ENCODE results near the gene DNAJC13.
A peak's percentile ranks its signal among the peaks of the same experiment; 100 is the strongest.

DNAJC13 gene

DNA sequence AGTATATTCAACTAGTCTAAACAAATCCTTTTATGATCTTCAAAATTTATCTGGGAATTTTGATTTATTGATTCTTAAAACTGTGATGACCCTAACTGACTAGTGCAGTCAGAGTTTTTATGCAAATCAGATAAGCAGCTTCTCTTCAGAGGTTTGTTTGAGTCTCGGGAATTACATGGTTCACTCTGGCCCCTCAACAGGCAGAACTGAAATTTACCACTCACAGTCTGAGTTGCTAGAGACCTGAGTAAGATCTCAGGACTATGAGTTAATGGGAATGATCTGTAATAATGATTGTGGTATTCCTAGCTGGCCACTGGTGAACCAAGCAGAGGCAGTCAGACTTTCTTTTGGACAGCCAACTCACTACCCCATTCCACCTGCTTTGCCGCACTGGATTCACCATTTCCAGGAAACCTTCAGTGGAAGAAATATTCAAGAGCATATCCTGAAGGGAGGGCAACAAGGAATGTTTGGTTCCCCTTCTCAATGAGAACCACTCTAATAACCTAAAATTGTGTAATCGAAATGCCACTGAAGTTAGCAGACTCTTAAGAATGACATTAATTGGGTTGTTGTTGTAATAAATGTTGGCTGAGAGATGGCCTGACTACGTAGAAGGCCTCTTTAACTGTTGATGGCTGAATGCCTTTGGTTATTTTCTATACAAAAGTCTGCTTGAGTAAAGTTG, 11.5 kb upstream of the DNAJC13 start:
- Histone ChIP-seq H3K27ac (ENCODE audit: low read depth, low read length) (no peak overlapping the region), H3K9me3 (ENCODE audit: control insufficient read depth, insufficient read depth, low read length) (no peaks in the 10 kb centered on the region), H3K27me3 (ENCODE audit: control insufficient read depth, insufficient read depth, low read length) (no peaks in the 10 kb centered on the region), H3K4me1 (ENCODE audit: control insufficient read depth, insufficient read depth, low read length) (no peaks in the 10 kb centered on the region), H3K36me3 (ENCODE audit: control insufficient read depth, insufficient read depth, low read length) (no peaks in the 10 kb centered on the region), H3K9ac (ENCODE audit: low read depth, low read length) (no peak overlapping the region), H3K4me3 (ENCODE audit: low read depth, low read length) (no peak overlapping the region)

DNA sequence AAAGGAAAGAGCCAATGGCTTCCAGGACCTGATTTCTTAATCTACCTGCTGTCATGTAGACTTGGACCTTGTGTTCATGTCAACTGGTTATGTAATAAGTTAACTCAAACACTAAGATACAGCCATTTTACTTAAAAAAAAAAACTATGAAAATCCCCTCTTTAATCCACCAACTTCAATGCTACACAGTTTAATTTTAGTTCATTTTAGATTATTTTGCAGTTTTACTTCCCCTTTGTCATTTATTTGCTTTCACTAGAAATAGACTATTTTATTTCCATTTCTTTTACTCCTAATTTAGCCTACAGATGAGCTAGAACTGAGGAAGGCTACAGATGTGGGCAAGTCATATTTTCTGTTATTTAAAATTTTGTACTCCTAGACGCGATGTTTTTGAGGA, 10.7 kb upstream of the DNAJC13 start:
- no peak overlapping the region for H3K27ac ChIP-seq (ENCODE audit: low read depth, low read length)
- 0 out of 2 replicates have a peak, but pooled peaks cover under 1% of the 10 kb centered on the region for H3K4me1 ChIP-seq (ENCODE audit: control insufficient read depth, insufficient read depth, low read length)
- no peaks in the 10 kb centered on the region for H3K36me3 ChIP-seq (ENCODE audit: control insufficient read depth, insufficient read depth, low read length)
- H3K9me3 ChIP-seq (ENCODE audit: control insufficient read depth, insufficient read depth, low read length): no peaks in the 10 kb centered on the region
- no peak overlapping the region for H3K9ac ChIP-seq (ENCODE audit: low read depth, low read length)
- H3K4me3 ChIP-seq (ENCODE audit: low read depth, low read length): no peak overlapping the region
- no peaks in the 10 kb centered on the region for H3K27me3 ChIP-seq (ENCODE audit: control insufficient read depth, insufficient read depth, low read length)

DNA sequence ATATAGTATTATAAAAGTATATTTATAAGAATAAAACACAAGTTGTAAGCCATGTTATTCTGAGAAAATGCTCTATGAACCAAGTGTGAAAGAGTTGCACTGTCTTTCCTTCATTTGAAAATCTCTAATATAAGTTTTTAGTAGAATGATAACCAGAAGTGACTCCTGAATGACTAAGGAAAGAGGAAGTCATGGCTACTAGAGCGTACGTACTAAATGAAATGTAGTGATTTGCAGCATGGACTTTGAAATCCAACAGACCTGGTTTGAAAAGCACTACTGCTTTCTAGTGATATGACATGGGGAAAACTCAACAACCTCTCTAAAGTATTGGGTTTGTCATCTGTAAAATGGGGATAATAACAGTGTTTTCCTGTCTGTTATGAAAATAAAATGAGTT, 10.3 kb upstream of the DNAJC13 start:
- Histone ChIP-seq H3K4me3 (ENCODE audit: low read depth, low read length) (no peak overlapping the region), H3K9ac (ENCODE audit: low read depth, low read length) (no peak overlapping the region), H3K9me3 (ENCODE audit: control insufficient read depth, insufficient read depth, low read length) (no peaks in the 10 kb centered on the region), H3K27ac (ENCODE audit: low read depth, low read length) (no peak overlapping the region), H3K4me1 (ENCODE audit: control insufficient read depth, insufficient read depth, low read length) (peaks cover 5% of the 10 kb centered on the region; the same call in 1 of the 2 replicates), H3K27me3 (ENCODE audit: control insufficient read depth, insufficient read depth, low read length) (no peaks in the 10 kb centered on the region), H3K36me3 (ENCODE audit: control insufficient read depth, insufficient read depth, low read length) (no peaks in the 10 kb centered on the region)

DNA sequence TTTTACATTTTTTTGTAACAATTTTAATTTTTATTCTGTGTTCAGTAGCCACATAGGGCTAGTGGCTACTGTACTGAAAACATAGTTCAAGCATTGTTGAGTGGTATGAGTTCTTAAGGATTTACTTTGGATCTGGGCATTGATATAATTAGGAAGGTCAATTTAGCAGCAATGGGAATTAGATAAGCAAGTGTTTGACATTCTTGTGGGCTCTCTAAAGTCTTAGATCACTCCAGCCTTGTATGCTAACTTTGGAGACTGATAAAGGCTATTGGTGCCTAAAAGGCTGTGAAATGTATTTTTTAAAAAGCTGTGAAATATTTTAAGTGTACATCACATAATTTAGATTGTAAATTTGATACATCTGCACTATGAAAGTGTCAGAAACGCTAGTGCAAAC, 2.5 kb upstream of the DNAJC13 start:
- Histone ChIP-seq H3K36me3 (ENCODE audit: control insufficient read depth, insufficient read depth, low read length) (no peaks in the 10 kb centered on the region), H3K4me1 (ENCODE audit: control insufficient read depth, insufficient read depth, low read length) (peaks cover 14% of the 10 kb centered on the region), H3K27me3 (ENCODE audit: control insufficient read depth, insufficient read depth, low read length) (no peaks in the 10 kb centered on the region), H3K9me3 (ENCODE audit: control insufficient read depth, insufficient read depth, low read length) (no peaks in the 10 kb centered on the region), H3K27ac (ENCODE audit: low read depth, low read length) (peak overlapping the region; percentile 62), H3K4me3 (ENCODE audit: low read depth, low read length) (no peak overlapping the region), H3K9ac (ENCODE audit: low read depth, low read length) (no peak overlapping the region)

DNA sequence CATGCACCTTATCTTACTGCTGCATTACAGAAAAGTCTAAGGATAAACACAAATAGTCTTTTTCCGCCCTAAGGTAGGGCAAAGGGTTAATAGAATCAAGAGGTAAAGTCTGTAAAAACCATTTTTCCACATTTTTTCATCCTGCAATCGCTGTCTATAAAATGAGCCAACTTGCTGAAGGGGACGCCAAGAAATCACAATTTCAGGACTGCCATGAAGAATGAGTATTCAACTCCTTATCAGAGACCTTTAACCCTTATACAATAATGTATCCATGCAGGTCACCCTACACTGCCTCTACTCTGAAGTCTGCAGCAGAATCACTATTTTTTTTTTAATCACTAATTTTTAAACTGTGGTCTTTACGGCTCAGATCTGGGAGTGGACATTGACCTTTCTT, 1.1 kb upstream of the DNAJC13 start:
- no peak overlapping the region for H3K27ac ChIP-seq (ENCODE audit: low read depth, low read length)
- H3K27me3 ChIP-seq (ENCODE audit: control insufficient read depth, insufficient read depth, low read length): no peaks in the 10 kb centered on the region
- H3K9ac ChIP-seq (ENCODE audit: low read depth, low read length): no peak overlapping the region
- H3K4me1 ChIP-seq (ENCODE audit: control insufficient read depth, insufficient read depth, low read length): peaks cover 14% of the 10 kb centered on the region
- no peak overlapping the region; the same call in 1 of the 2 replicates for H3K4me3 ChIP-seq (ENCODE audit: low read depth, low read length)
- H3K36me3 ChIP-seq (ENCODE audit: control insufficient read depth, insufficient read depth, low read length): no peaks in the 10 kb centered on the region
- no peaks in the 10 kb centered on the region for H3K9me3 ChIP-seq (ENCODE audit: control insufficient read depth, insufficient read depth, low read length)

DNA sequence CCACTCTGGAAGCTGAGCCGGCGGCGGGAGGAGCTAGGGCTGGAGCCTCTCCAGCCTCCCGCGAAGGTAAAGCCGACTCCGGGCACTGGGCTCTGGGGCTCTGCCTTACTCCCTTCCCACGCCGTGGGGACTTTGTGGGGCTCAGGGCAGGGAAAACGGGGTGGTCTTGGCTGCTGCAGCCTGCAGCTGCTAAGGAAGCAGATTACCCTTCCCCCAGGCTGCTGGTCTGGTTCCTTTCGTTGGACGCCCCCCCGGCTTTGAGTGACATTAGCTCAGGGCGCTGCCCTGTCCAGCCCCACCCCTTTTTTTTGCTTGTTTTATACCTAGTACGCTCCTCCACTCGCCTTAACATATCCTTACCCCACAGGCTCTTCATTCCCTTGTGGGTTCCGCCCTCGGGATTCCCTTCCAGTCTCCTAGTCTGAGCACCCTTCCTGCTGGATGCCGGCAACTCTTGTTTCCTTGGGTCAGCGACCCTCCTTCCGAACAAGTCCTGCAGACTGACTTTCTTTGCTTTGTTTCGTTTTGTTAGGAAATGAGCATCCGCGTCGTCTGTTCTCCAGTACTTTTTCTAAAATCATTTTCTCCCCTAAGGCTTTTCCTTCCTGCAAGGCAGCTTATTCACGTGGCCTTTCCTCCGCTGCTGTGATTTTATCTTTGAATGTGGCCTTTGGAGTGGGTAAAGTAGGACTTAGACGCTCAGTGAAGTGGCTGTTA, 551 bp downstream of the DNAJC13 start:
- no peaks in the 10 kb centered on the region; the same call in 1 of the 2 replicates for H3K36me3 ChIP-seq (ENCODE audit: control insufficient read depth, insufficient read depth, low read length)
- H3K9me3 ChIP-seq (ENCODE audit: control insufficient read depth, insufficient read depth, low read length): no peaks in the 10 kb centered on the region
- H3K9ac ChIP-seq (ENCODE audit: low read depth, low read length): peak overlapping the region; percentile 88
- H3K27me3 ChIP-seq (ENCODE audit: control insufficient read depth, insufficient read depth, low read length): no peaks in the 10 kb centered on the region
- peaks cover 8% of the 10 kb centered on the region; the same call in 1 of the 2 replicates for H3K4me1 ChIP-seq (ENCODE audit: control insufficient read depth, insufficient read depth, low read length)
- H3K4me3 ChIP-seq (ENCODE audit: low read depth, low read length): peak overlapping the region; percentile 98
- H3K27ac ChIP-seq (ENCODE audit: low read depth, low read length): peak overlapping the region; percentile 88

DNA sequence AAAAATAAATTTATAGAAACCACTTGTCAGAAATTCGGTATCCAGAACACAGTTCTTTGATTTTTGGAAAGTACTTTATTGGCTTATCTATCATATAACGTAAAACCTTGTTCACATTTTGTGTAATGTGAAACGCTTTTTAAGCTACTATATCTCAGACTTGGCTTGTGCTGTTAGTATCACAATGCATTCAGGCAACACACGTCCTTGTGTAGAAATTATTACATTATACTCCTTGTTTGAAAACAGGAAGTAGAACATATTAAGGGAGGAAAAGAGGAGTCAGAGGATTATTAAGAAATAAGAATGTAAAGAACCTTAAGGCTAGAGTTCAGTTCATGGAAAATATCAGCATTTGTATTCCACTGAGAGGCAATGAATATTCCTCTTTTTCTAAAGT, 1.6 kb downstream of the DNAJC13 start:
- Histone ChIP-seq H3K4me3 (ENCODE audit: low read depth, low read length) (peak overlapping the region; percentile 98), H3K27ac (ENCODE audit: low read depth, low read length) (no peak overlapping the region)

DNA sequence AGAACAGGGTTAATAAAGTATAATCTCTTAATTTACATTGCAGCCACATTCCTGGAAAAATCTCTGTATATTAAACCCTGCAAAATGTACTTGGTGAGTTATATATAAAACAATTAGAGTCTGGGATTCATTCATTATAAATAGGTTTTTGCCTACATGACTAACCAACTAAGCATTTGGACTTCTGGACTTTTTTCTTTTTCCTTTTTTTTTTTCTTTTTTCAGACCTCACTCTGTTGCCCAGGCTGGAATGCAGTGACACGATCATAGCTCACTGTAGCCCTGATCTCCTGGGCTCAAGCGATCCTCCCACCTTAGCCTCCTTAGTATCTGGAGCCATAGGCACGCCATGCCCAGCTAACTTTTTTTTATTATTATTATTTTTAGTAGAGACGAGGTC, 4.5 kb downstream of the DNAJC13 start:
- Histone ChIP-seq H3K4me1 (ENCODE audit: control insufficient read depth, insufficient read depth, low read length) (peaks cover 13% of the 10 kb centered on the region; the same call in 1 of the 2 replicates), H3K36me3 (ENCODE audit: control insufficient read depth, insufficient read depth, low read length) (no peaks in the 10 kb centered on the region; the same call in 1 of the 2 replicates), H3K27me3 (ENCODE audit: control insufficient read depth, insufficient read depth, low read length) (no peaks in the 10 kb centered on the region), H3K27ac (ENCODE audit: low read depth, low read length) (no peak overlapping the region), H3K9me3 (ENCODE audit: control insufficient read depth, insufficient read depth, low read length) (no peaks in the 10 kb centered on the region), H3K4me3 (ENCODE audit: low read depth, low read length) (no peak overlapping the region), H3K9ac (ENCODE audit: low read depth, low read length) (no peak overlapping the region)

More for the DNA sequence above, 1.6 kb downstream of the DNAJC13 start:
- H3K4me1 ChIP-seq (ENCODE audit: control insufficient read depth, insufficient read depth, low read length): peaks cover 8% of the 10 kb centered on the region; the same call in 1 of the 2 replicates
- no peaks in the 10 kb centered on the region for H3K27me3 ChIP-seq (ENCODE audit: control insufficient read depth, insufficient read depth, low read length)
- H3K9me3 ChIP-seq (ENCODE audit: control insufficient read depth, insufficient read depth, low read length): no peaks in the 10 kb centered on the region
- no peaks in the 10 kb centered on the region; the same call in 1 of the 2 replicates for H3K36me3 ChIP-seq (ENCODE audit: control insufficient read depth, insufficient read depth, low read length)
- H3K9ac ChIP-seq (ENCODE audit: low read depth, low read length): no peak overlapping the region

DNA sequence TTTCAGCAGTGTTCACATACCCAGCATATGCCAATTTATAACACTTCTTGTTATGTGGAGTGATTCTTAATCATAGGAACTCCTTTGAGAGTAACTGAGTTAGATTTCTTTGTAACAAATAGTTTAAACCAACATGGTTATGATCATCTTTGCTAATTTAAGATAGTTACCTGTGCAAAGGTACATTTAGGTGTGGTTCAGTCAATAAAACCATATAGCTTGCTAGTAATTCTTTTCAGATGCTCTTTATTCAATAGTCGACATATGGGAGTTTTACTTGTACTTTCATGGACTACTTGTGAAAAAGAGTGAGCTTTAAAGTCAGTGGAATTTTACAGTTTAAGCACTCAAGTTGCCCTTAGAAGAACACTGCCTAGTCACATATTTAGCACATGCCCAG, 5.2 kb downstream of the DNAJC13 start:
- Histone ChIP-seq H3K27ac (ENCODE audit: low read depth, low read length) (no peak overlapping the region), H3K4me1 (ENCODE audit: control insufficient read depth, insufficient read depth, low read length) (peaks cover 13% of the 10 kb centered on the region; the same call in 1 of the 2 replicates), H3K36me3 (ENCODE audit: control insufficient read depth, insufficient read depth, low read length) (no peaks in the 10 kb centered on the region; the same call in 1 of the 2 replicates), H3K9ac (ENCODE audit: low read depth, low read length) (no peak overlapping the region), H3K27me3 (ENCODE audit: control insufficient read depth, insufficient read depth, low read length) (no peaks in the 10 kb centered on the region), H3K4me3 (ENCODE audit: low read depth, low read length) (no peak overlapping the region), H3K9me3 (ENCODE audit: control insufficient read depth, insufficient read depth, low read length) (no peaks in the 10 kb centered on the region)

DNA sequence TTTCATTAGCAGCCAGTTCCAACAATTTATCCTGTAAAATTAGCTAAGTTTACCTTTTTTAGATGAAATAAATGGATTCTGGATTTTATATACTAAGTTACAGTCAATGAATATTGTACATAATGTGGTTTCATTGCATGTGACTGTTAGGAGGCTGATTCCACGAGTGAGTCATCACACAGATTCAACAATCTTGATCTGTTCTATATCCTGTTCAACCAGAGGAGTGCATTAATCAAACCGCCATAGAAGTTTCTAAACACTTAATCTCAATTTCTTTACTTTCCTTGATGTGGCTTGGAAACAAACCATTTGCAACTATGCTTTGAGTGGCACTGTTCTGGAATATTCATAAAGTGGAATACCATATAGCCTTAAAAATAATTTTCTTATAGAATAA, 15.3 kb downstream of the DNAJC13 start:
- Histone ChIP-seq H3K27ac (ENCODE audit: low read depth, low read length) (no peak overlapping the region), H3K4me1 (ENCODE audit: control insufficient read depth, insufficient read depth, low read length) (no peaks in the 10 kb centered on the region), H3K9me3 (ENCODE audit: control insufficient read depth, insufficient read depth, low read length) (no peaks in the 10 kb centered on the region), H3K36me3 (ENCODE audit: control insufficient read depth, insufficient read depth, low read length) (peaks cover 12% of the 10 kb centered on the region; the same call in 1 of the 2 replicates), H3K4me3 (ENCODE audit: low read depth, low read length) (no peak overlapping the region), H3K27me3 (ENCODE audit: control insufficient read depth, insufficient read depth, low read length) (no peaks in the 10 kb centered on the region), H3K9ac (ENCODE audit: low read depth, low read length) (no peak overlapping the region)

DNA sequence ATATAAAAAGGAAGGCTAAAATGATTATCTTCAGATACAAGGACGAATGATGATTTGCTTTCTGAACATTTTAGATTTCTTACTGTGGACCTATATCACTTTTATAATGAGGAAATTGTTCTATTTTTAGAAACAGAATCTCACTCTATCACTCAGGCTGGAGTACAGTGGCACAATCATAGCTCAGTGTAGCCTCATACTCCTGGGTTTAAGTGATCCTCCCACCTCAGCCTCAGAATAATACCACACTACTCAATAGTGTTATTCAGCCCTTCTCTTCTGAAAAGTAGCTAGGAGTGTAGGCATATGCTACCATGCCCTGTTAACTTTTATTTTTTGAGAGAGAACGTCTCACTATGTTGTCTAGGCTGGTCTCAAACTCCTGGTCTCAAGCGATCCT, 15.8 kb downstream of the DNAJC13 start:
- Histone ChIP-seq H3K27ac (ENCODE audit: low read depth, low read length) (no peak overlapping the region), H3K4me3 (ENCODE audit: low read depth, low read length) (no peak overlapping the region), H3K9ac (ENCODE audit: low read depth, low read length) (no peak overlapping the region), H3K36me3 (ENCODE audit: control insufficient read depth, insufficient read depth, low read length) (peaks cover 15% of the 10 kb centered on the region), H3K4me1 (ENCODE audit: control insufficient read depth, insufficient read depth, low read length) (no peaks in the 10 kb centered on the region), H3K9me3 (ENCODE audit: control insufficient read depth, insufficient read depth, low read length) (no peaks in the 10 kb centered on the region), H3K27me3 (ENCODE audit: control insufficient read depth, insufficient read depth, low read length) (no peaks in the 10 kb centered on the region)

Data from HUES48 (cell line).